HG03342 (cell line): ENCODE results near the gene ISOC2.
"Not testable (repeated sequence)": the region's sequence is repeated elsewhere in the genome, so short reads cannot be mapped to it uniquely, and the experiment has no call there.

Experiments used
- ATAC-seq: cut with Tn5 transposase; IDR thresholded peaks from one replicate; pipeline ENCODE4 v1.9.1; 2021; ENCODE audit warnings: mild to moderate bottlenecking, moderate library complexity; ENCODE audit not compliant: unreplicated experiment

Gene ISOC2

DNA sequence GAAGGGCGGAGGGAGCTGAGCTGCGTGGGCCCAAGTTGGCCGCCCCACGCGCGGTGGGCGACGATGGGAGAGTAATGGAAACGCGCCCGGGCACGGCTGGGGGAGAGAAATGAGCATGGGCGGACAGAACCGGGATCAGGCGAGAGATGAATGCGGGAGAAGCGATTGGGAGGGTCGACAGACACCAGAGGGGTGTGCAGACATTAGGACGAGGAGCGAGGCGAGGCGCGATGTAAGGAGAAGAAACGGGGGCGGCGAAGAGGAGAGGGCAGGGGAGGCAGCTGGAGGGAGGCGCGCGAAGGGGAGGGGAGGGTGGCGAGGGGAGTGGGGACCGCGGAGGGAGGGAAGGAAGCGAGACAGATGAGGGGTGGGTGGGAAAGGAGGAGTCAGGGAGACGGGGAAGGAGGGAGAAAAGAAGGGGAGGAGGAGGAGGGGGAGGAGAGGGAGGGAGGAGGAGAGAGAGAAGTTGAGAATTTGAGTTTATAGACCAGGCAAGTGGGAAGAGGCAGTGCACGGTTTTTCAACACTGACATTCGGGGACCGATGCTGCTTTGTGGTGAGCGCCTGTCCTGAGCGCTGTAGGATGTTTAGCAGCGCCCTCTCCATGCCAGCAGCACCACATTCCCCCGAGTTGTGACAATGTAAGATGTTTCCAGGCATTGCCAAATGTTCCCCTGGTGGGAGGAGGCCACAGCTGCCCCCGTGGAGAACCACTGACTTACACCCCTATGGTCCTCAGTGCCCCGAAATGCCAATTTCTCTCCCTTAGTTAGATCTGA, 18.2 kb downstream of the ISOC2 start, which contains the start of gene SHISA7:
TSS of gene SHISA7 (minus strand) at position 256 of the 779 bp plus-strand sequence. CDS start 437 bp downstream, outside the sequence.
- no peak for ATAC-seq

DNA sequence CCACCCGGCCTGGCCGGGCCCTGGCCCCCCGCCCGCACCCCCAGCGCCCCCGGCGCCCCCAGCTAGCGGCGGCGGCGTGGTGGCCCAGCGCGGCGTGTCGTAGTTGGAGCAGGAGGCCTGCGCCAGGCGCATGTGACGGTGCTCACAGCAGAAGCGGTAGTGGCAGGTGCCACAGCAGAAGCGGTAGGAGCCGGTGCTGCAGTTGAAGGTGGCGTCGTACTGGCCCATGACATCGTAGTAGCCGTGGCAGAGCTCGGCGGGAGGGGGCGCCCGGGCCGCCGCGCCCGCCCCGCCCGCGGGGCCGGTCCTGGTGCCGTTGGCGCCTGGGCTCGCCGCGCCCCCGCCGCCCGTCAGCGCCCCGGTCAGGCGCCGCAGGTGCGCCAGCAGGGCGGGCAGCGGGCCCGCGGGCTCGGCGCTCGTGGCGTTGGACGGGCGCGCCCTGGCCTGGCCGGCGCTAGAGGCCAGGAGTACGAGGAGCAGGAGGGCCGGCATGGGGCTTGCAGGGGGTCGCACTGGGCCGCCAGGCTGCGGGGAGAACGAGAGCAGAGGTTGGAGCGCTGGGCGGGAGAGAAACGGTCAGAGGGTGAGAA, 19.0 kb downstream of the ISOC2 start:
- ATAC-seq = no peak

DNA sequence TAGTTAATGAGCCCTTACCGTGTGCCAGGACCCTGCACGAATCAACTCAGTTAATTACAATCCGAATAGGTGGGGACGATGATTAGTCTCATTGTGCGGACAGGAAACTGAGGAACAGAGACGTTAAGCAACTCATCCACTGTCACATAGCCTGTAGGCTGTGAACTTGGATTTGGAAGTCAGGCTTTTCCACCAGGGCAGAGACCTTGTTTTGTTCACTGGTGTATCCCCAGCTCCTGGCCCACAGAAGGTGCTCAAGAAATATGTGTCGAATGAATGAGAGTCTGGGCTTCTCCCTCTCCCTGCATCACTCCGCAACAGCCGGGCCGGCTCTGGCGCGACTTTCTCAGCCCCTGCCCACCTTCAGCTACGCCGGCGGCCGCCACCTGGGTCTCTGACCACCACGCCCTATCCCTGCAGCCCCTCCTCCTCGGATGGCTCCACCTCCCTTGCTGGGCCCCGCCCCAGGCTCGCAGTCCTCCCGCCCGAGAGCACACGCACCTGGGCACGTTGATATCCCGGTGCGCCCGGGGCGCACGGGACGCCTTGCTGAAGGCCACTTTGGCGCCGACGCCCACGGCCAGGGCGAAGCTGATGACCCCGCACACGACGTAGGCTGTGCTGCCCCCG, 19.6 kb downstream of the ISOC2 start:
- ATAC-seq = no peak

DNA sequence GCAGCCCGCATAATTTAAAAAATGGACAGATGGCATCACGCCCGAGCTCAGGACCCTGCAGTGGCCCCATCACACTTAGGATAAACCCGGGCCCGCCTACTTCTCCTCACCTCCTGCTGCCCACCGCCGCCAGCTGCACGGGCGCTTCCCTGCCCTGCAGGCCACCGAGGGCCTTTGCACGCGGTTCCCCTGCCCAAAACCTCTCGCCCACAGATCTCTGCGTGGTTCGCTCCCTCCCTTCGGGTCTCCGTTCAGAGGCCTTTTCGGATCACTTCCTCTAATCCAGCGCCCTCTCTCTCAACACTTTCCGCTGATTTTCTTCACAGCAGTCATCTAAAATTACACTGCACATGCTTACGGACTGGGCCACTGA, 20.1 kb downstream of the ISOC2 start:
- ATAC-seq = no peak

DNA sequence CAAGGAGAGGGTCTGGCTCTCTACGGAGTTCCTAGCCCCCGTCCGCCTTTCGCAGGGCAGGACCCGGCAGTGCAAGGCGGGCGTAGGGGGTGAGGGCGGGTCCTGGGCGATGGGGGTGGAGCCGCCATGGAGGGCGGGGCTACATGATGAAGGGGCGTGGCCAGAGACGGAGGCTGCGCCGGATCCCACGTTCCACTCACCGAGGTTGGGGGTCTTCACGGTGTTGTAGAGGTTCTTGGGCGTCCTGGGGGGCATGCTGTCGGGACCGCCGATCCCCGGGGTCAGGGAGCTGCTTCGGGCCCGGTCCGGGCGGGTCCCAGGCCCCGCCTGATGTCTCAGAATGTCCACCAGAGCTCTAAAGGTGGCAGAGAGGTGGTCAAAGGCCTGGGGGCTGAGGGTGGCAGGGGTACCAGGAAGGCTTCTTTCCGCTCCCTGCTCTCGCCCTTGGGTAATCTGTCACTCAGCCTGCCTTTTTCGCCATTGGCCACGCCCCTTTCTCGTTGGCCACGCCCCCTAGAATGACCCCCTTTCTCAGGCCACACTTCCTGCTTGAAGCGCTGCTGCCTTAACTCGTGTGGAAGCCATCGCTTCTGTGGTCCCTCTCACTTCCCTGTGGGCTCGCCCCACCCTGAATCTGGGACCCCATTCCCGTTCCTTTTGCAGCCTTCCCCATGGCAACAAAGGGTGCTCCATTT, 20.9 kb downstream of the ISOC2 start:
- ATAC-seq = no peak

DNA sequence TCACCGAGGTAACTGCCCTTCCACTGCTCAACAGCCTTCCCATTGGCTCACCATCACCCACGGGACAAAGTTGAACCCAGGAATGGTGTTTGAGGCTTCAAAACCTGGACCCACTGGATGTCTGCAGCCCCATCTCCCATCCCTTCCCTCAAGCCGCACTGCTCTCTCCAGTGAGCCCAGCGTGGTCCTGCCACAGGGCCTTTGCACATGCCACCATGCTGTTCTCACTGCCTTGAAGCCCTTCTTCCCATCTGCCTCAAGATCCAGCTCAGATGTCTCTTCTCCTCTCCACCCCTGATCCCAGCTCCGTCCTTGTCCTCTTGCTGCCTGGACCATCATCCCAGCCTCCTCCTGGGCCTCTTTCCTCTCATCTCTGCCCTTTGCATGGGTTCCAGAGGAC, 22.4 kb downstream of the ISOC2 start:
- no peak for ATAC-seq

DNA sequence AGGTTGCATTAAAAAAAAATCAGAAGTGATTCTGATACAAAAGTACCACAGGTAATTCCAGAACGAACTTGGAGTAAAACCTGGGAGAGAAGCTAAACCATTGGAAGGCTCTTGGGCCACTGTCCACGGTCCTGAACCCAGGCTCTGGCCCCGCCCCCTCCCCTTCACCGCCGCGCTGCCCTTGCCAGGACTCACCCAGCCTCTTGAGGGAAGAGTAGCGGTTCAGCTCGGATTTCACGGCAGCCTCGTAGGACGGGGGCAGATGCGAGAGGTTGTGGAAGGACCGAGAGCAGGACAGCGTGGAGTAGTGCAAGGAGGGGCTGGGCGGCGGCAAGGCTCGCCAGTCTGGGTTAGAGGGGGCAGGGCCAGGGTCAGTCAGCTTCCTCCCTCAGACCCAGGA, 24.0 kb downstream of the ISOC2 start:
- ATAC-seq = no peak

DNA sequence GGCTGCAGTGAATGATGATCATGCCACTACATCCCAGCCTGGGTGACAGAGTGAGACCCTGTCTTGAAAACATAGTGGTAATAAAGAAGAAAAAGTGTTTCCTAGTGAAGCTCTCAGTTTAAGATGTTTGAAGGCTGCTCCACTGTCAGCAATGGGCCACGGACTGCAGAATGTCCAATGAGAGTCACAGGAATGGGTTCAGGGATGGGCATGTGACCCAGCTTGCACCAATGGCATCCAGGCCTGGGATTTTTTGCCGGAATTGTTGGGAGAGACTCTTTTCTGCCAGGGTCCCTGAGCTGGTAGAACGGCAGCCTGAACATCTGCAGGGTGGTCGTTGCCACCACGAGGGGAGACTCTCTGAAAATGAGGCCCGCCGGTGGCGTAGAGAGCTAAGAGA, 24.6 kb downstream of the ISOC2 start:
- no peak for ATAC-seq

DNA sequence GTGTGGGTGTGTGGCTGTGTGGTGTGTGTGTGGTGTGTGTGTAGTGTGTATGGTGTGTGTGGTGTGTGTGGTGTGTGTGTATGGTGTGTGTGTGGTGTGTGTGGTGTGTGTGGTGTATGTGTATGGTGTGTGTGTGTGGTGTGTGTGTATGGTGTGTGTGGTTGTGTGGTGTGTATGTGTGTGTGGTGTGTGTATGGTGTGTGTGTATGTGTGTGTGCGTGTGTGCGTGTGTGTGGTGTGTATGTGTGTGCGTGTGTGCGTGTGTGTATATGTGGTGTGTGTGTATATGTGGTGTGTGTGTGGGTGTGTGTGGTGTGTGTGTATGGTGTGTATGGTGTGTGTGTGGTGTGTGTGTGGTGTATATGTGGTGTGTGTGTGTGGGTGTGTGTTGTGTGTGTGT, 26.4 kb downstream of the ISOC2 start:
- ATAC-seq = no peak

DNA sequence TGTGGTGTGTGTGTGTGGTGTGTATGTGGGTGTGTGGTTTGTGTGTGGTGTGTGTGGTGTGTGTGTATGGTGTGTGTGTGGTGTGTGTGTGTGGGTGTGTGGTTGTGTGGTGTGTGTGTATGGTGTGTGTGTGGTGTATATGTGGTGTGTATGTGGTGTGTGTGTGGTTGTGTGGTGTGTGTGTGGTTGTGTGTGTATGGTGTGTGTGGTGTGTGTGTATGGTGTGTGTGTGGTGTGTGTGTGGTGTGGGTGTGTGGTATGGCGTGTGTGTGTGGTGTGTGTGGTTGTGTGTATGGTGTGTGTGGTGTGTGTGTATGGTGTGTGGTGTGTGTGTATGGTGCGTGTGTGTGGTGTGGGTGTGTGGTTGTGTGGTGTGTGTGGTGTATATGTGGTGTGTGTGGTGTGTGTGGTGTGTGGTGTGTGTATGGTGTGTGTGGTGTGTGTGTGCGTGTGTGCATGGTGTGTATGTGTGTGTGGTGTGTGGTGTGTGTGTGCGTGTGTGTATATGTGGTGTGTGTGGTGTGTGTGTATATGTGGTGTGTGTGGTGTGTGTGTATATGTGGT, 27.0 kb downstream of the ISOC2 start:
- ATAC-seq = no peak

DNA sequence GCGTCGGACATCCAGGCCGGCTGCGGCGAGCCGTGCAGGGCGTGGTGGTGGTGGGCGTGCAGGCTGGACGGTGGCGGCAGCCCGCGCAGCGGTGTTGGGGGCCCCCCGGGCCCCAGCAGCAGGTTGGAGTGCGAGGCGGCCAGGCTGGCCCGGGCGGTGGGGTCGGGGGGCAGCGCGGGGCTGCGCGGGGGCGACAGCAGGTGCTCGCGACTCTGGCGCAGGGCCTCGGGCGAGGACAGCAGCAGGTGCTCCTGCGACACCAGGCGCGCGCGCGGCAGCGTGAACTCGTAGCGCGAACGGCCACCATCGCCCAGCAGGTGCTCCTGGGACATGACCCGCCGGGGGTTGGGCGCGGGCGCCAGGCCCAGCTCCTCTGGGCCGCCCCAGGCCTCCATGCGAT, 28.1 kb downstream of the ISOC2 start:
- ATAC-seq = no peak

DNA sequence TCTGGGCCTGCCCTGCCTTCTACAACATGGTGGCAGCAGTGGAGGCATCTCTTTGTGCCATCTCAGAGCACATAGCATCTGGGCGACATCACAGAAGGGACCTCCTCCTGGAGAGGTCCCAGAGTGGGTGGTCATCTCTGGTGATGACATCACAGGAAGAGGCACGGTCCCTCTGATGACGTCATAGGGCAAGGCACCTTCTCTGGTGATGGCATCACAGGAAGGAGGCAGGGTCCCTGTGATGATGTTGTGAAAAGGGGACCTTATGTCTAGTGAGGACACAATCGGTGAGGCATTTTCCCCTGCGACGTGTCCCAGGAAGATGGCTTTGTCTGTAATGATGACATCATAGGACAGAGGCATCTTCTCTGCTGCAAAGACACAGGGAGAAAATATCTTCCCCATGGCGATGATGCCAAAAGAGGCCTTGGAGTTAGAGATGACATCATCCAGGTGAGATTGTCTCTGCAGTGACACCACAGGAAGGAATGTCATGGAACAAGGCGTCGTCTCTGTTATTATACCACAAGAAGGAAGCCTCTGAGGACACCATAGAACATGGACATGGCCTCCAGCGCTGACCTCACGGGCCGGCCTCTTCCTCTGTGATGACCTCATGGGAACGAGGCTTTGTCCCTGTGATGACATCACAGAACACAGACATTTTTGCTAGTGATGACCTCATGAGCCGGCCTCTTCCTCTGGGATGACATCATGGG, 29.0 kb downstream of the ISOC2 start:
- no peak for ATAC-seq

DNA sequence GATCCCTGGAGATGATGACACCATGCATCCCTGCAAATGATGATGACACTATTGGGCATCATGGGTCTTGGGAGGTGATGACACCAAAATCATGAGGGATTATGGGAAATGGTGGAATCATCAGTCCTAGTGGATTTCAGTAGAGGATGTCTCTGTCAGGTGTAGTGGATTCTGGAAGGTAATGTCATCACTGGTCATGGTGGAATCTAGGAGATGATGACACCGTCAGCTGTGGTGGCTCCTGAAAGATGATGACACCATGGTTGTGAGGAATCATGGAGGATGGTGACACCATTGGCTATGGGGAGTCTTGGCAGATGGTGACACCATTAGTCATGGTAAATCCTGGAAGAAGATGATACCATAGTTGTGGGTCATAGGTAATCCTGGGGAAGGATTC, 30.3 kb downstream of the ISOC2 start:
- no peak for ATAC-seq

DNA sequence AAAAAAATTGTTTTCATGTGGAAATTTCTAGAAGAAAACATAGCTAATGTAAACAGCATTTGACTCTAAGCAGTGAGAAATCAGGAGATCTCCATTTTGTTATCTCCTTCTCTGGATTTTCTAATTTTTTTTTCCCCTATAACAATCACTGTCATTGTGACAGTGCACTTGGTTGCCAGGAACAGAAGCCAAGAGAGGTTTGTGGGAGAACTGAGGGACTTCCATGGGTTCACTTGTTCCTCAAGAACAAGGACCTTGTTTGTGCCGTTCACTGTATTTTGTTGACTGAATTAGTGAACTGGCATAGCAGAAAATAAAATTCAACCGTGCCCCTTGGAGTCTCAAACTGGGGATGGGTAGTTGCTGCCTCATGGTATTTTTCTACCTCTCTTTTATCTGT, 35.4 kb downstream of the ISOC2 start:
- ATAC-seq = no peak

DNA sequence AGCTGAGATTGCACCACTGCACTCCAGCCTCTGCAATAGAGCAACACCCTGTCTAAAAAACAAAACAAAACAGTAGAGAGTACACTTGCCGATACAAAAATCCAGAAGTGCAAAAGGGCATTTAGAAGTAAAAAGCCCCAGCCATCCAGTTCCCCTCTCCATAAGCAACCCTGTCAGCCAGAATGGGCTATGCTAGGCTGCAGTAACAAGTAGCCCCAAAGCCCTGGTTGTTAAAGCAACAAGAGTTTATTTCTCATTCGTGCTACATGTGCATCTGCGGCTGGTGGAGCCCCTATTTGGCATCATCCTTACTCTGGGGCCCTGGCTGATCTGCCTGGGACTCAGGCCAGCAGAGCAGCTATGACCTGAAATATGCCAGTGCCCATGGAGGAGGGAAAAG, 36.9 kb downstream of the ISOC2 start:
- no peak for ATAC-seq

DNA sequence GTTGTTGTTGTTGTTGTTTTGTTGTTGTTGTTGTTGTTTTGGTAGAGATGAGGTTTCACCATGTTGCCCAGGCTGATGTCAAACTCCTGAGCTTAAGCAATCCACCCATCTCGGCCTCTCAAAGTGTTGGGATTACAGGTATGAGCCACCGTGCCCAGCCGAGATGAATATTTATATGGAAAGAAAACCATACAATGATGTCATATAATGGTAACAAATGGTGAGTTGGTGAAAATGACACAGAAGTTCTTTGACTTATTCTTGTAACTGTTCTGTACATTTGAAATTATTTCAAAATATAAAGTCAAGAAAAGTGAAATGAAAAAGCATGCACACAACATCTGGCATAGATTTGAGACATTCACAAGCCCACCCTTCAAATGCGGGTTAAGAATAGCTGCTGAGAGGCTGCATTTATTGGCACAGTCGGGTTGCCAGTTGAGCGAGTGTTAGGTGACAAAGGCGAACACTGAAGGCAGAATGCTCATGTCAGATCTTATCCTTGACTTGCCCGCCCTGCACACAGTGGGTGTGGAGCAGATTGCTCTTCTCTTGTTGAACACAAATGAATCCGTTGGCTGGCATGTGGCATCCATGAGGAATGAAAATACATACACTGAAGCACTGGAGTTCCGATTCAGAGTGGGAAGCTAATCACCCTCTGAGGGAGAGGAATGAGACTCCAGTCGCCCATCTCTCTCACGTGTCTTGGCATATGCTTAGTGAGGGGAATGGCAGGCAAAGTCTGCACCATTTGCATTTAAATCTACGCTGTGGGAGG, 38.0 kb downstream of the ISOC2 start:
- ATAC-seq = no peak

DNA sequence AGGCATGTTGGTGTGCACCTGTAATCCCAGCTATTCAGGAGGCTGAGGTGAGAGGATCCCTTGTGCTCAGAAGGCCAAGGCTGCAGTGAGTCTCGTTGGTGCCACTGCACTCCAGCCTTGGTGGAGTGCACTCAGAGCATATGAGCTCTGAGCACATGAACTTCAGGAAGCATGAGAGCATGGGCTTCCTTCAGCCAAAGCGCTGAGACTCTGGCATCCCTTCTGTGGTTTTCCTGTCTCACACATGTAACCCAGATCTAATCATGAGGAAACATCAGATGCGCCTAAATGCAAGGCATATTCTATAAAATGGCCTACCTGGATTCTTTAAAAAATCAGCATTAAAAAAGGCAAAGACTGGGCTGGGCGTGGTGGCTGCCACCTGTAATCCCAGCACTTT, 40.2 kb downstream of the ISOC2 start:
- not testable (repeated sequence) for ATAC-seq

DNA sequence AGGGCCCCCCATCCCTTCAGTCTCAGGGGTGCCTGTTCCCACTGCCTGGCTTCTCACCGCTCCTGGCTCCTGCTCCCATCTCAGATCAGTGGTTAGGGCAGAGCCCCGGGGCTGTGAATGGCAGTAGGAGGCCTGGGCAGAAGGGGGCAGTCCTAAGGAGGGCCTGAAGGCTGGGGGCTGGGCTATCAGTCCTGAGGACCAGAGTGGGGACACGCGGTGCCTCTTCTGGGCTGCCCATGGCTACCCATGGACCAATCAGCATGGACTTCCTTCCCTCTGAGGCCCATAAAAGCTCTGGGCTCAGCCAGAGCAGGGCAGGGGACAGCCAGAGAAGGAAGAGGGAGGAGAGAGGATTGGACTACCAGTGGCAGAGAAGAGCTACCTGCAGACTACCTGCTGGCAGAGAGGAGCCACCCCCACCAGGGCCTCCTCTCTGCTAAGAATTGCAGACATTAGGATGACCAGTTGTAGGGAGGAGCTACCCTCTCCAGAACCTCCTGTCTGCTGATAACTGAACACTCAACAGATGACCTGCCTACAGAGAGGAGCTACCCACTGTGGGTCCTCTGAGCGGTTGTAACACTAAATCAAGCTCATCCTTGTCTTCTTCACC, 41.7 kb downstream of the ISOC2 start:
- ATAC-seq = no peak

DNA sequence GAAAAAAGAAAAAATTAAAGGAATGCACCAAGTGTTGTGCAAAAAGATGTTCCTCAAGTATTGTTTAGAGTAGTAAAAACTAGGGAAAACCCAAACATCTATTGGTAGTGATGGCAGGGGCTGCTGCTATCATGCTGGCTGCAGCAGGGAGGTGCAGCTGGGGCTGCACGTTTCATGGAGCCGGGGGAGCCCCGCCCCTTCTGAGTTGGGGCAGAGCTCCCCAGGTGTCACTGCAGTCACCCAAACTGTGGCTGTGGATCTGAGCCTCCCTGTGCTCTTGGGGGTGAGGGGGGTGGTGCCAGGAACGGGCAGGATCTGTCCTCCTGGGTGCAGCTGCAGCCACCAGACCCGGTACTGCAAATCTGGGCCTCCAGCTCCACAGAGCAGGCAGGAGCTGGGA, 42.3 kb downstream of the ISOC2 start:
- no peak for ATAC-seq

DNA sequence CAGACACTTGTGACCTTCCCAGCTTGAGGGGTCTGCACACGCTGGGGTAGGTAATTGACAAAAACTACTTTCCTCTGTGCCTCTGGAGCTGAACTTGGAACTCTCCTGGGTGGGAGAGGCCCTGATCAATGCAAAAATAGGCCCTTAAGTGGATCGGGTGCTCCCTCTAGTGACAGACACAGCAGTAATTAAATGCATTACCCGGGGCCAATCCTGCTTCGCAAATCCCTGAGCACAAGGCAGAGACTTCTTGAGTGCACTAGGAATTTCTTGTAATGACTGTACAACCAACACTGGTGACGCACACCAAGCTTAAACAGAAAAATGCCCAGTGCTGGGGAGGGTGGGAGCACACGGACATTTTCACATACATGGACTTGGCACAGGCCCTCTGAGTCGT, 43.3 kb downstream of the ISOC2 start:
- no peak for ATAC-seq
